Type B pancreatic cell (in vitro differentiated cells): Measurements from ENCODE around the gene RPL3. TPM values are rescaled to one million over a fixed set of nuclear protein-coding genes. Genes with fewer than 3 reads are reported as not detected.

Experiments used
- DNase-seq: peaks from one replicate; pipeline ENCODE4 v3.0.0; 2021; ENCODE audit warnings: mixed read lengths; ENCODE audit not compliant: unreplicated experiment; ENCODE audit errors: extremely low spot score
- H3K27ac Mint-ChIP-seq: 2 replicates; pipeline ENCODE4 v1.8.0; 2021; ENCODE audit warnings: mild to moderate bottlenecking, mixed read lengths
- H3K27me3 Mint-ChIP-seq: 2 replicates; pipeline ENCODE4 v1.8.0; 2021; ENCODE audit warnings: mixed read lengths
- H3K36me3 Mint-ChIP-seq: 2 replicates; pipeline ENCODE4 v1.8.0; 2021; ENCODE audit warnings: mixed read lengths
- H3K4me1 Mint-ChIP-seq: one replicate; pipeline ENCODE4 v1.8.0; 2021; ENCODE audit warnings: mixed read lengths; ENCODE audit not compliant: unreplicated experiment
- H3K4me3 Mint-ChIP-seq: 2 replicates; pipeline ENCODE4 v1.8.0; 2021; ENCODE audit warnings: mild to moderate bottlenecking, mixed read lengths
- H3K9me3 Mint-ChIP-seq: 2 replicates; pipeline ENCODE4 v1.8.0; 2021; ENCODE audit warnings: mixed read lengths
- CTCF ChIP-seq: fragments of 200-600 bp; sonication (generic); conservative IDR thresholded peaks from 2 replicates; pipeline ENCODE4 v1.5.0; 2021; ENCODE audit warnings: antibody characterized with exemption, mild to moderate bottlenecking
- total RNA-seq: library from RNA; stranded (reverse); gene quantifications from 2 replicates; pipeline ENCODE4 v1.2.1, GENCODE V29; 2021; ENCODE audit warnings: low replicate concordance

RPL3 gene
- total RNA-seq, 1 donor from 2014 or later, result 2,431 TPM

GRCh38 chr22:39349967-39350726, 30.7 kb upstream of the RPL3 start, which contains the start of gene SYNGR1:
Gene SYNGR1 (plus strand): TSS chr22:39349991. CDS start chr22:39350011, 20 bp downstream.
- Mint-ChIP-seq H3K27me3 (no peaks in the 10 kb centered on the region), H3K4me3 (peak within 1 kb of the TSS; percentile 92), H3K36me3 (no peaks in the 10 kb centered on the region), H3K27ac (peak within 1 kb of the TSS; percentile 89), H3K9me3 (no peaks in the 10 kb centered on the region), H3K4me1 (peaks cover 16% of the 10 kb centered on the region)
- TF ChIP-seq CTCF, result no peak
- DNase-seq, result no peak

GRCh38 chr22:39349506-39349966, 30.1 kb upstream of the RPL3 start:
- Mint-ChIP-seq H3K27me3 (no peaks in the 10 kb centered on the region), H3K36me3 (no peaks in the 10 kb centered on the region), H3K4me1 (peaks cover 16% of the 10 kb centered on the region), H3K4me3 (peak overlapping the region; percentile 92), H3K9me3 (no peaks in the 10 kb centered on the region), H3K27ac (peak overlapping the region; percentile 89)
- no peak for DNase-seq
- TF ChIP-seq CTCF, result no peak

GRCh38 chr22:39348909-39349505, 29.6 kb upstream of the RPL3 start:
- Mint-ChIP-seq H3K36me3 (no peaks in the 10 kb centered on the region), H3K9me3 (no peaks in the 10 kb centered on the region), H3K27me3 (peaks cover 2% of the 10 kb centered on the region), H3K4me1 (peaks cover 16% of the 10 kb centered on the region), H3K27ac (peak overlapping the region; percentile 89), H3K4me3 (peak overlapping the region; percentile 92)
- no peak for TF ChIP-seq CTCF
- DNase-seq, result no peak

- no peak for DNase-seq
- Mint-ChIP-seq H3K36me3 (no peaks in the 10 kb centered on the region), H3K9me3 (no peaks in the 10 kb centered on the region), H3K4me1 (peaks cover 11% of the 10 kb centered on the region), H3K27me3 (peaks cover 3% of the 10 kb centered on the region), H3K27ac (no peak overlapping the region), H3K4me3 (no peak overlapping the region)
- TF ChIP-seq CTCF, result no peak
Measured at GRCh38 chr22:39345231-39345630, 25.8 kb upstream of the RPL3 start.

GRCh38 chr22:39344046-39344390, 24.6 kb upstream of the RPL3 start:
- H3K27me3 Mint-ChIP-seq, result peaks cover 3% of the 10 kb centered on the region
- no peaks in the 10 kb centered on the region for H3K36me3 Mint-ChIP-seq
- H3K9me3 Mint-ChIP-seq, result no peaks in the 10 kb centered on the region
- no peak for TF ChIP-seq CTCF
- H3K4me1 Mint-ChIP-seq, result peaks cover 7% of the 10 kb centered on the region
- peak overlapping the region; percentile 81 for H3K27ac Mint-ChIP-seq
- DNase-seq, result no peak
- H3K4me3 Mint-ChIP-seq, result peak overlapping the region; percentile 56
